Mucosa of rectum (tissue), 2 donors: Measurements from ENCODE around the gene MFGE8.

Source experiments
- H3K27ac ChIP-seq, 2 donors: one replicate each; pipeline ENCODE4 v1.7.0; 2013; ENCODE audit warnings: inconsistent platforms in 2 of 2, low read depth in 2 of 2, low read length in 2 of 2
- H3K27me3 ChIP-seq, 2 donors: one replicate each; pipeline ENCODE4 v1.7.0; 2013; ENCODE audit warnings: low read length in 2 of 2; ENCODE audit not compliant: control insufficient read depth in 2 of 2, insufficient read depth in 2 of 2
- H3K36me3 ChIP-seq, 2 donors: one replicate each; pipeline ENCODE4 v1.7.0; 2013; ENCODE audit warnings: low read length in 2 of 2; ENCODE audit not compliant: control insufficient read depth in 2 of 2, insufficient read depth in 2 of 2
- H3K4me1 ChIP-seq, 2 donors: one replicate each; pipeline ENCODE4 v1.7.0; 2013; ENCODE audit warnings: low read length in 2 of 2, mild to moderate bottlenecking in 1 of 2; ENCODE audit not compliant: control insufficient read depth in 2 of 2, insufficient read depth in 2 of 2
- H3K4me3 ChIP-seq, 2 donors: one replicate each; pipeline ENCODE4 v1.7.0; 2013; ENCODE audit warnings: low read length in 2 of 2
- H3K9ac ChIP-seq, 2 donors: one replicate each; pipeline ENCODE4 v1.7.0; 2013; ENCODE audit warnings: low read length in 2 of 2, low read depth in 1 of 2, mild to moderate bottlenecking in 1 of 2
- H3K9me3 ChIP-seq, 2 donors: one replicate each; pipeline ENCODE4 v1.7.0; 2013; ENCODE audit warnings: low read length in 2 of 2; ENCODE audit not compliant: control insufficient read depth in 2 of 2
- donor health status: healthy.
- donor health status: Normal muscosa, but diverticular disease.

Gene MFGE8

GRCh38 chr15:88874275-88874674 is 38.9 kb downstream of the MFGE8 start:
- H3K4me3 ChIP-seq: no peak overlapping the region

GRCh38 chr15:88873786-88874185 is 39.4 kb downstream of the MFGE8 start:
- H3K27me3 ChIP-seq: no peaks in the 10 kb centered on the region
- no peak overlapping the region for H3K4me3 ChIP-seq
- H3K4me1 ChIP-seq: no peaks in the 10 kb centered on the region
- no peaks in the 10 kb centered on the region for H3K36me3 ChIP-seq
- no peak overlapping the region for H3K9ac ChIP-seq
- H3K27ac ChIP-seq: no peak overlapping the region
- H3K9me3 ChIP-seq: no peaks in the 10 kb centered on the region

More at GRCh38 chr15:88874275-88874674, 38.9 kb downstream of the MFGE8 start:
- no peak overlapping the region for H3K9ac ChIP-seq
- no peaks in the 10 kb centered on the region for H3K9me3 ChIP-seq
- no peaks in the 10 kb centered on the region for H3K27me3 ChIP-seq
- no peak overlapping the region for H3K27ac ChIP-seq
- no peaks in the 10 kb centered on the region for H3K4me1 ChIP-seq
- no peaks in the 10 kb centered on the region for H3K36me3 ChIP-seq

- Histone ChIP-seq H3K4me1 (no peaks in the 10 kb centered on the region), H3K27ac (no peak overlapping the region)
Observed at GRCh38 chr15:88872706-88873105, 40.5 kb downstream of the MFGE8 start.

GRCh38 chr15:88872106-88872505 is 41.1 kb downstream of the MFGE8 start:
- H3K9ac ChIP-seq: no peak overlapping the region
- H3K36me3 ChIP-seq: no peaks in the 10 kb centered on the region
- H3K4me1 ChIP-seq: no peaks in the 10 kb centered on the region
- no peak overlapping the region for H3K4me3 ChIP-seq
- no peaks in the 10 kb centered on the region for H3K27me3 ChIP-seq
- H3K27ac ChIP-seq: no peak overlapping the region
- H3K9me3 ChIP-seq: no peaks in the 10 kb centered on the region

More at GRCh38 chr15:88872706-88873105, 40.5 kb downstream of the MFGE8 start:
- Histone ChIP-seq H3K9me3 (no peaks in the 10 kb centered on the region), H3K27me3 (no peaks in the 10 kb centered on the region), H3K36me3 (no peaks in the 10 kb centered on the region), H3K9ac (no peak overlapping the region), H3K4me3 (no peak overlapping the region)

GRCh38 chr15:88871313-88871712 is 41.9 kb downstream of the MFGE8 start:
- no peaks in the 10 kb centered on the region for H3K36me3 ChIP-seq
- H3K27ac ChIP-seq: no peak overlapping the region
- no peak overlapping the region for H3K4me3 ChIP-seq
- H3K9me3 ChIP-seq: no peaks in the 10 kb centered on the region
- no peak overlapping the region for H3K9ac ChIP-seq
- no peaks in the 10 kb centered on the region for H3K27me3 ChIP-seq
- H3K4me1 ChIP-seq: no peaks in the 10 kb centered on the region

DNA sequence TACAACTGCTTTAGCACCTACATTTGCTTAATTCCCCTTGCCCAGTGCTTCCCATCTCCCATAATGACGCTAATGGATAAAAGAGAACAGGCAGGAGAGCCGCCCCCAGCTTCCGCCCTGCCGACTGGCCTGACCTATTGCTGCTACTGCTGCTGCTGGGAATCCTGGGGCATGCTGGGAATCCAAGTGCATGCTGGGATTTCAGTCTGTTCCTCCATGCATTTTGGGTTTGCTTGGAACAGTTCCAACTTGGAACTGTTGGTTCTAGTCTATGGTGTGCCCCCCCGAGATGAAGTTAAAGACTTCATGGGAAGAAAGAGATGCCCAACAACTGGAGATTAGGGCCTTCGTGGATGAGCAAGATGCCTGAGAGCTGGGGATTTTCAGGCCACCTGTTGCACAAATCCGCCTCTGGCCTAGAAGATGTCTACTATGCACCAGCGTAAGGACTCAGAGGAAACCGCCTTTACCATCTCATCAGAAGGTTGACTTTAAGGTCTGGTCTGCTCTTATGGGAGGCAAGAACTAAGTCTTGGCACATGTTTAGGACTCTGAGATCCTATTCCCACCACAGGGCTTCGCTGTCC is 46.8 kb downstream of the MFGE8 start:
- no peaks in the 10 kb centered on the region for H3K9me3 ChIP-seq

GRCh38 chr15:88865498-88866099 is 47.6 kb downstream of the MFGE8 start:
- no peaks in the 10 kb centered on the region for H3K36me3 ChIP-seq
- no peaks in the 10 kb centered on the region for H3K27me3 ChIP-seq
- no peaks in the 10 kb centered on the region for H3K9me3 ChIP-seq
- no peak overlapping the region for H3K9ac ChIP-seq
- H3K4me3 ChIP-seq: no peak overlapping the region
- H3K27ac ChIP-seq: no peak overlapping the region
- no peaks in the 10 kb centered on the region for H3K4me1 ChIP-seq

More for the DNA sequence above, 46.8 kb downstream of the MFGE8 start:
- no peaks in the 10 kb centered on the region for H3K27me3 ChIP-seq
- no peak overlapping the region for H3K9ac ChIP-seq
- H3K27ac ChIP-seq: no peak overlapping the region
- H3K36me3 ChIP-seq: no peaks in the 10 kb centered on the region
- no peaks in the 10 kb centered on the region for H3K4me1 ChIP-seq
- H3K4me3 ChIP-seq: no peak overlapping the region

- Histone ChIP-seq H3K9me3 (no peaks in the 10 kb centered on the region), H3K36me3 (no peaks in the 10 kb centered on the region), H3K9ac (no peak overlapping the region), H3K4me3 (no peak overlapping the region), H3K4me1 (no peaks in the 10 kb centered on the region), H3K27me3 (no peaks in the 10 kb centered on the region), H3K27ac (no peak overlapping the region)
Observed at GRCh38 chr15:88864861-88865497, 48.2 kb downstream of the MFGE8 start.

DNA sequence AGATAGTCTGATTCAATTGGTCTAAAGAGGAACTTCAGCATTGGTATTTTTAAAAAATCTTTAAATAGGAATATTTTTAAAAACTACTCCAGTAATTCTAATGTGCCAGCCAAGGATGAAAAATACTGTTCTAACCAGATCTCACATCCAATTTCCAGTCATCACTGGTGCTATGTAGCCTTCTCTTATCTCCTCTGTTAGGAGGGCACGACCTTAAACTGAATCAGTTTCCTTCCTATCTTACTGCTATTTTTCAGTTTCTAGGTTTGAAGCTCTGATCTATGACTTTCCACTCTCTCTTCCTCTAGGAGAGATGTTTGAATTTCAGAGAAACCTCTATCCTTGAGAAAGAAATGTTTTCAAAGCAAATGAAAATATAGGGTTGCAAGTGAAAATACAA is 49.8 kb downstream of the MFGE8 start:
- Histone ChIP-seq H3K36me3 (no peaks in the 10 kb centered on the region), H3K4me3 (no peak overlapping the region), H3K9me3 (no peaks in the 10 kb centered on the region), H3K27ac (no peak overlapping the region), H3K27me3 (no peaks in the 10 kb centered on the region), H3K9ac (no peak overlapping the region), H3K4me1 (no peaks in the 10 kb centered on the region)

DNA sequence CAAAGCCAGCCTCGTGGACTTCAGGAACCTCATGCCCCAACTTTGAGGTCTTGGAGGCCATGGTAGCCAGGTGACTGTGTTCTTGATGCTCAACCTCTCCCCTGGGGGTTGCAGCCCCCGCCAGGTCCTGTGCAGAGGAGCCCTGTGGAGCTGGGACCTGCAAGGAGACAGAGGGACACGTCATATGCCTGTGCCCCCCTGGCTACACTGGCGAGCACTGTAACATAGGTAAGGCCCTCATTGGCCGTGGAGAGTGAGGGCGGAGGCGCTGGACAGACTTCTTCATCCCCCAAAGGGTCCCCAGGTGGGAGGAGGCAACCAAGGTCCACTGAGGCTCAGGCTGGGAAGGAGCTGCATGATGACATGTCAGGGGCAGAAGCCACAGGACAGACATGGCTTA is 53.0 kb downstream of the MFGE8 start:
- Histone ChIP-seq H3K9me3 (no peaks in the 10 kb centered on the region), H3K4me1 (no peaks in the 10 kb centered on the region), H3K27ac (no peak overlapping the region), H3K9ac (no peak overlapping the region), H3K4me3 (no peak overlapping the region), H3K36me3 (no peaks in the 10 kb centered on the region), H3K27me3 (no peaks in the 10 kb centered on the region)
